Neutrophil (primary cell): ENCODE measurements around the gene SAMD14.

ENCODE experiments used
- H3K27ac ChIP-seq: fragments of 200-600 bp; sonication (generic); 2 replicates; pipeline ENCODE4 v1.5.1; 2016; ENCODE audit warnings: mild to moderate bottlenecking, moderate library complexity
- H3K27me3 ChIP-seq: fragments of 200-600 bp; sonication (generic); 2 replicates; pipeline ENCODE4 v1.6.0; 2016; ENCODE audit warnings: mild to moderate bottlenecking
- H3K36me3 ChIP-seq: fragments of 200-600 bp; sonication (generic); 2 replicates; pipeline ENCODE4 v1.5.1; 2017
- H3K4me1 ChIP-seq, 2 experiments: fragments of 200-600 bp in 1 of 2; sonication (generic) in 1 of 2; 1 replicate in 1 of 2; 2 replicates in 1 of 2; pipeline versions ENCODE4 v1.5.1 to v1.6.1; 2013 to 2016; ENCODE audit warnings: low read depth in 1 of 2, low read length in 1 of 2, mild to moderate bottlenecking in 1 of 2, moderate library complexity in 1 of 2; ENCODE audit not compliant: control insufficient read depth in 1 of 2, insufficient read depth in 1 of 2
- H3K4me3 ChIP-seq, 2 experiments: fragments of 200-600 bp in 1 of 2; sonication (generic) in 1 of 2; 1 replicate in 1 of 2; 2 replicates in 1 of 2; pipeline ENCODE4 v1.5.1; 2013 to 2016; ENCODE audit warnings: low read depth in 1 of 2, low read length in 1 of 2, mild to moderate bottlenecking in 1 of 2, moderate library complexity in 1 of 2
- H3K9me3 ChIP-seq: fragments of 200-600 bp; sonication (generic); 2 replicates; pipeline ENCODE4 v1.5.1; 2016
- TF ChIP-seq, protein P1 (sequence below): fragments of 200-600 bp; sonication (generic); IDR thresholded peaks from 2 replicates; pipeline ENCODE4 v1.5.1; 2016; ENCODE audit warnings: antibody characterized with exemption

Gene SAMD14

DNA sequence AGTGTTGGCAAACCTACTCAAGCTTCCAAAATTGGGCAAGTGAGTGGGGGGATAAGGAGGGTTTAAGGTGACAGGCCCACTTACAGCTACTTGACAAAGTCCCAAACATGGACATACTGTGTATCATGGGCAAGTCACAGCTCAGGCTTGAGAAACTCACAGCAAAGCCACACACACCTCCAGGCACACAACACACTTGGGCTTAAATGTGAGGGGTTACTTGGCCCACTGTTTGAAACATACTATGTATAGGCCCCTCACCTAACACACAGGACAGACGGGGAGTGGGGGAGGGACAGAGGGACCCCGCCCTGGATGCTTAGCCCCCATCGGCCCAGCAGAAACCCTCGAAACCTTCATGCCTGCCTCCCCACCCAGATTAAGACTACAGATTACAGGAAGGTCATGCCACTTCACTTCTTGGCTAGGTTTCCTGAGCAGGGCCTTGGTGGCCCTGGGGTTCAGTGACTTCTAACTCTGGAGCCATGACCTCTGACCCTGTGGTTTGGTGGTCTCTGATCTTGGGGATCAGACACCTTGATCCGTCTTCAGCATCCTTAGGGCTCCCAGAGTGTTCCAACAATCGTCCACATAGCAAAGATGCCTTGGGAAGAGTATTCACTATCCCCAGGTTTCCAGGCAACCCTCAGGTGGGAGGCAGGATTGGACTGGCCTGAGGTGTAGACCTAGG lies 2.3 kb upstream of the SAMD14 start:
- Histone ChIP-seq H3K9me3 (no peaks in the 10 kb centered on the region), H3K4me3 (no peak overlapping the region), H3K27ac (no peak overlapping the region), H3K27me3 (peaks cover 49% of the 10 kb centered on the region), H3K36me3 (peaks cover 49% of the 10 kb centered on the region), H3K4me1 (peaks cover 14 to 31% of the 10 kb centered on the region in 2 experiments)
- TF ChIP-seq, protein P1, sequence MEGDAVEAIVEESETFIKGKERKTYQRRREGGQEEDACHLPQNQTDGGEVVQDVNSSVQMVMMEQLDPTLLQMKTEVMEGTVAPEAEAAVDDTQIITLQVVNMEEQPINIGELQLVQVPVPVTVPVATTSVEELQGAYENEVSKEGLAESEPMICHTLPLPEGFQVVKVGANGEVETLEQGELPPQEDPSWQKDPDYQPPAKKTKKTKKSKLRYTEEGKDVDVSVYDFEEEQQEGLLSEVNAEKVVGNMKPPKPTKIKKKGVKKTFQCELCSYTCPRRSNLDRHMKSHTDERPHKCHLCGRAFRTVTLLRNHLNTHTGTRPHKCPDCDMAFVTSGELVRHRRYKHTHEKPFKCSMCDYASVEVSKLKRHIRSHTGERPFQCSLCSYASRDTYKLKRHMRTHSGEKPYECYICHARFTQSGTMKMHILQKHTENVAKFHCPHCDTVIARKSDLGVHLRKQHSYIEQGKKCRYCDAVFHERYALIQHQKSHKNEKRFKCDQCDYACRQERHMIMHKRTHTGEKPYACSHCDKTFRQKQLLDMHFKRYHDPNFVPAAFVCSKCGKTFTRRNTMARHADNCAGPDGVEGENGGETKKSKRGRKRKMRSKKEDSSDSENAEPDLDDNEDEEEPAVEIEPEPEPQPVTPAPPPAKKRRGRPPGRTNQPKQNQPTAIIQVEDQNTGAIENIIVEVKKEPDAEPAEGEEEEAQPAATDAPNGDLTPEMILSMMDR = no peak

- Histone ChIP-seq H3K27ac (no peak overlapping the region), H3K4me1 (peaks cover 14 to 33% of the 10 kb centered on the region in 2 experiments), H3K4me3 (no peak overlapping the region), H3K27me3 (peaks cover 64% of the 10 kb centered on the region), H3K9me3 (no peaks in the 10 kb centered on the region), H3K36me3 (peaks cover 34% of the 10 kb centered on the region)
- TF ChIP-seq, protein P1 = no peak
These were observed 772 bp upstream of the SAMD14 start for GRCh38 chr17:50130559-50131305.

DNA sequence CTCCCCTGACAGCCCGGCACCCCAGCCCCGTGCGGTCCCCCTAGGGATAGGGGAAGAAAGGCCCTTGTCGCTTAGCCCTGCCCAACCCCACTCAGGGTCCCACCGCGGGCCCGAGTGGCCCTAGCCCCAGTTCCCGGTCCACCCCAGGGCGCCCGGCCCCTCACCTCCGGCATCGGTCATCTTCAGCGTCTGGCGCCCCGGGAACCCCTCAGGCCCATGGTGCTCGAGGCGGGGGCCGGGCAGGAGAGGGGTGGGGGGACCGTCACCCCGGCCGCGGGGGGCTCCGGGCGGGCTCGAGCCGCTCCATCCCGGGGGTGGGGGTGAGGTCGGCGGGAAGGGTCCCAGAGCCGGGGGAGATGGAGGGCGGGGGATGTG lies 620 bp downstream of the SAMD14 start:
- peaks cover 78% of the 10 kb centered on the region for H3K27me3 ChIP-seq

DNA sequence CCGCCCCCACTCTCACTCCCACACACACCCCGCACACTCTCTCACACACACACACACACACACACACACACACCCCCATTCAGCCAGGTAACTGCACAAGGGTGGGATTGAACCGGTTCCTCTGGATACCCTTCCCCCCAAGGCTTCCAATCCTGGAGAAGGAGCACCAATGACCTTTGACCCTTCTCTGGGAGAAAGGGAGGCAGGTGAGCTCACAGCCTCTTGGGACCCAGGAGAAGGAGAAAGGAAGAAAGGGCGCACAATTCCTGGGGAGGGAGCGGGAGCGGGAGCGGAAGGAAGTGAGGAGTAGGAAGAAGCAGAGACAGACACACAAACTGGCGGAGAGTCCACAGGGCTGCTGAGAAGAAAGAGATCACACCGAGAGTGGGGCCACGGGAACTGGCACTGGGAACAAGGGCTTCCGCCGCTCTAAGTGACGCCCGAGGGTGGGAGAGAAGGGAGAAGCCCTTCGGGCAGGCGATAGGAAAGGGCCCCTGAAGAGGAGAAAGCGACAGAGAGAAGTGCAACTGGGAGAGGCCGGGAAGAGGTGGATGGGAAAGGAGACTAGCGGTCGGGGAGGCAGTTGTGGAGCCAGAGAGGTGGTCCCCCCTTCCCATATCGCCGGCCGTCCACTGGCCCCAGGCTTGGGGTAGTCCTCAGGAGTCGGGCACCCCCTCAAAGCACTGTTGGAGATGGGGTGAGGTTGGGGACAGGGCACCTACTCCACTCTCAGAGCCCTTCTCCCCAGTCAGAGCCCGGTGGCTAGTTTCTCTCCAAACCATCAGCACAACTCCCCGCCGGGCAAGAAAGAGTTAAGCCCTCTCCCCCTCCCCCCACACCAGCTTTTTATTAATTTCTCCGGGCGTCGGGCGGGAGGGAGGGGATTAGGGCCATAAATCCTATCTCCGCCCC lies 1.3 kb downstream of the SAMD14 start:
- Histone ChIP-seq H3K9me3 (no peaks in the 10 kb centered on the region), H3K27me3 (peaks cover 85% of the 10 kb centered on the region), H3K4me3 (peak overlapping the region in 1 of 2 experiments; percentile 14), H3K27ac (no peak overlapping the region), H3K36me3 (peaks cover 13% of the 10 kb centered on the region), H3K4me1 (peaks cover 14 to 33% of the 10 kb centered on the region in 2 experiments)
- TF ChIP-seq, protein P1 = no peak

More for the DNA sequence above, 620 bp downstream of the SAMD14 start:
- TF ChIP-seq, protein P1 = no peak
- Histone ChIP-seq H3K4me3 (peak overlapping the region in 1 of 2 experiments; percentile 14), H3K4me1 (peaks cover 14 to 33% of the 10 kb centered on the region in 2 experiments), H3K9me3 (no peaks in the 10 kb centered on the region), H3K36me3 (peaks cover 20% of the 10 kb centered on the region), H3K27ac (no peak overlapping the region)

DNA sequence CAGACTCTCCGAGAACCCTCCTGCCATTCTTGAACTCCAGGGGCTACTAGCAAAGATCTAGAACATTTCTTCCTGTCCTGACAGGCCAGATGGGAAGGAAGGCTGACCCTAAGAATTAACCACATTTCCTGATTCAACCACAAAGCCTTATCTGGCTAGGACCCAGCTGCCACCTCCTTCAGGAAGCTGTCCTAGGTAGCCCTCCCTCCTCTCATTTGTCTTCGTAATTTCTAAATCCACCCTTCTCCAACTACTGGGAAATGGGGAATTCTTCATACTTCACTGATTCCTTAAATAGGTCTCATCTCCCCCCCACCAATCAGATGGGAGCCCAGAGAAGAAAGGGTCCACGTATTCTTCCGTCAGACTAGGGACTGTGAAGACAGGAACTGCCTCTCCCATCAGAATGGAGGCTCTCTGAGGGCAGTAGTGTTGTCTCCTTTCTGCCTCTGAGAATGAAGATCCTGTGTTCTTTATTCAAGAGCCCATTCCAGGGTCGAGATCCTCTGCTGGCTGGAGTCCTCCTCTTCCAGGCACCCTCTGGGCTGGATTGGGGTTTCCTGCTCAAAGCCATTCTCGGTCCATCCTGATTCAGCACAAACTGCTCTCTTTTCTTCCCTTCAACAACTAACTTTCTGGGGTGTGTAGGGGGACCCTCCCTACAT lies 2.1 kb downstream of the SAMD14 start:
- H3K9me3 ChIP-seq = no peaks in the 10 kb centered on the region
- H3K36me3 ChIP-seq = peaks cover 5% of the 10 kb centered on the region
- TF ChIP-seq, protein P1 = no peak
- H3K4me3 ChIP-seq = no peak overlapping the region
- peaks cover 14 to 33% of the 10 kb centered on the region in 2 experiments for H3K4me1 ChIP-seq
- H3K27me3 ChIP-seq = peaks cover 93% of the 10 kb centered on the region
- H3K27ac ChIP-seq = no peak overlapping the region
